ENCODE measurements around the gene SRM.

DNA sequence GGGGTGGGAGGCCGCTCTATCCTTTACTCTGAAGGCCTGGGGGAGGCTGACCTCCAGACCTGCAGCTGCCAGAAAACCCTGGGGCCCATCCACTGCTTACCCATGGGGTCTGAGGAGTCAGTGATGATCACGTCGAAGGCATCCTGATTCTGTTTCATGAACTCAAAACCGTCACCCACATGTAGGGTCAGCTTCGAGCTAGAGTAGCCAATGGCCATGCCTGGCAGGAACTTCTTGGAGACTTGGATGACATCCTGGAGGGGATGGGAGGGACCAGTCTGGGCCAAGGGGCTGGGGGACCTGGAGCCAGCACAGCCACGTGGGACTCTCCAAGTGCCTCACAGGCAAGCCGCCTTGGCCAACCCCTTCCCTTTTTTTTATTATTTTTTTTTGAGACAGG, 3.3 kb downstream of the SRM start:
- no peak for TF ChIP-seq TAF1 (IDR thresholded peaks at IDR 0.05; ENCODE audit: borderline replicate concordance, insufficient read depth, low read length)
- no peak for TF ChIP-seq SIN3A (IDR thresholded peaks at IDR 0.05; ENCODE audit: borderline replicate concordance, insufficient read depth, low read length)
- TF ChIP-seq, protein P1, sequence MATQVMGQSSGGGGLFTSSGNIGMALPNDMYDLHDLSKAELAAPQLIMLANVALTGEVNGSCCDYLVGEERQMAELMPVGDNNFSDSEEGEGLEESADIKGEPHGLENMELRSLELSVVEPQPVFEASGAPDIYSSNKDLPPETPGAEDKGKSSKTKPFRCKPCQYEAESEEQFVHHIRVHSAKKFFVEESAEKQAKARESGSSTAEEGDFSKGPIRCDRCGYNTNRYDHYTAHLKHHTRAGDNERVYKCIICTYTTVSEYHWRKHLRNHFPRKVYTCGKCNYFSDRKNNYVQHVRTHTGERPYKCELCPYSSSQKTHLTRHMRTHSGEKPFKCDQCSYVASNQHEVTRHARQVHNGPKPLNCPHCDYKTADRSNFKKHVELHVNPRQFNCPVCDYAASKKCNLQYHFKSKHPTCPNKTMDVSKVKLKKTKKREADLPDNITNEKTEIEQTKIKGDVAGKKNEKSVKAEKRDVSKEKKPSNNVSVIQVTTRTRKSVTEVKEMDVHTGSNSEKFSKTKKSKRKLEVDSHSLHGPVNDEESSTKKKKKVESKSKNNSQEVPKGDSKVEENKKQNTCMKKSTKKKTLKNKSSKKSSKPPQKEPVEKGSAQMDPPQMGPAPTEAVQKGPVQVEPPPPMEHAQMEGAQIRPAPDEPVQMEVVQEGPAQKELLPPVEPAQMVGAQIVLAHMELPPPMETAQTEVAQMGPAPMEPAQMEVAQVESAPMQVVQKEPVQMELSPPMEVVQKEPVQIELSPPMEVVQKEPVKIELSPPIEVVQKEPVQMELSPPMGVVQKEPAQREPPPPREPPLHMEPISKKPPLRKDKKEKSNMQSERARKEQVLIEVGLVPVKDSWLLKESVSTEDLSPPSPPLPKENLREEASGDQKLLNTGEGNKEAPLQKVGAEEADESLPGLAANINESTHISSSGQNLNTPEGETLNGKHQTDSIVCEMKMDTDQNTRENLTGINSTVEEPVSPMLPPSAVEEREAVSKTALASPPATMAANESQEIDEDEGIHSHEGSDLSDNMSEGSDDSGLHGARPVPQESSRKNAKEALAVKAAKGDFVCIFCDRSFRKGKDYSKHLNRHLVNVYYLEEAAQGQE (IDR thresholded peaks at IDR 0.05; ENCODE audit: insufficient read depth in 1 of 2, low read depth in 2 of 2, low read length in 2 of 2) = no peak
- TF ChIP-seq POLR2AphosphoS5 (IDR thresholded peaks at IDR 0.05; ENCODE audit: low read depth, low read length) = no peak; the same call in 1 of the 2 replicates

Measured in PFSK-1 (cell line).